ENCODE results near the gene SLC26A1. TPM values are rescaled to one million over a fixed set of nuclear protein-coding genes. Genes with fewer than 3 reads are reported as not detected.

The SLC26A1 gene
- total RNA-seq, 2 experiments from 2014 or later: 0.30 TPM; not detected in 1

GRCh38 chr4:951594-952468 is 41.4 kb downstream of the SLC26A1 start:
- no peak overlapping the region for H3K27ac ChIP-seq (ENCODE audit: low read depth, low read length, poor library complexity, severe bottlenecking)
- CTCF ChIA-PET (ENCODE audit: unreplicated experiment): no interaction called here
- H4K20me1 ChIP-seq (ENCODE audit: insufficient read depth, low read length): no peaks in the 10 kb centered on the region
- no peaks in the 10 kb centered on the region for H3K36me3 ChIP-seq (ENCODE audit: insufficient read depth, low read length)
- H3K9me3 ChIP-seq (ENCODE audit: low read length): no peaks in the 10 kb centered on the region
- no peak overlapping the region for H3K4me3 ChIP-seq (ENCODE audit: low read depth, low read length, poor library complexity, severe bottlenecking)
- TF ChIP-seq EZH2phosphoT487 (IDR thresholded peaks at IDR 0.05; ENCODE audit: borderline replicate concordance, low read depth, low read length): no peak
- TF ChIP-seq, protein P1, sequence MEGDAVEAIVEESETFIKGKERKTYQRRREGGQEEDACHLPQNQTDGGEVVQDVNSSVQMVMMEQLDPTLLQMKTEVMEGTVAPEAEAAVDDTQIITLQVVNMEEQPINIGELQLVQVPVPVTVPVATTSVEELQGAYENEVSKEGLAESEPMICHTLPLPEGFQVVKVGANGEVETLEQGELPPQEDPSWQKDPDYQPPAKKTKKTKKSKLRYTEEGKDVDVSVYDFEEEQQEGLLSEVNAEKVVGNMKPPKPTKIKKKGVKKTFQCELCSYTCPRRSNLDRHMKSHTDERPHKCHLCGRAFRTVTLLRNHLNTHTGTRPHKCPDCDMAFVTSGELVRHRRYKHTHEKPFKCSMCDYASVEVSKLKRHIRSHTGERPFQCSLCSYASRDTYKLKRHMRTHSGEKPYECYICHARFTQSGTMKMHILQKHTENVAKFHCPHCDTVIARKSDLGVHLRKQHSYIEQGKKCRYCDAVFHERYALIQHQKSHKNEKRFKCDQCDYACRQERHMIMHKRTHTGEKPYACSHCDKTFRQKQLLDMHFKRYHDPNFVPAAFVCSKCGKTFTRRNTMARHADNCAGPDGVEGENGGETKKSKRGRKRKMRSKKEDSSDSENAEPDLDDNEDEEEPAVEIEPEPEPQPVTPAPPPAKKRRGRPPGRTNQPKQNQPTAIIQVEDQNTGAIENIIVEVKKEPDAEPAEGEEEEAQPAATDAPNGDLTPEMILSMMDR (conservative IDR thresholded peaks at IDR 0.05; ENCODE audit: low read length): no peak
- H3K4me1 ChIP-seq (ENCODE audit: insufficient read depth, low read length, poor library complexity, severe bottlenecking): no peaks in the 10 kb centered on the region
- no peaks in the 10 kb centered on the region for H3K9me2 ChIP-seq (ENCODE audit: insufficient read depth, low read length)
- intact Hi-C loops (cut with micrococcal nuclease; ENCODE audit: unreplicated experiment): no loop called here
- no TSS peak for BruUV-seq (replicated peaks)
- H3K79me2 ChIP-seq (ENCODE audit: insufficient read depth, low read depth, low read length): no peaks in the 10 kb centered on the region
- no peak overlapping the region for H2AFZ ChIP-seq (ENCODE audit: low read length)
- POLR2A ChIA-PET: no interaction called here
- no peak overlapping the region for H3K4me2 ChIP-seq (ENCODE audit: low read length)
- DNase-seq (ENCODE audit: low spot score): no peak

DNA sequence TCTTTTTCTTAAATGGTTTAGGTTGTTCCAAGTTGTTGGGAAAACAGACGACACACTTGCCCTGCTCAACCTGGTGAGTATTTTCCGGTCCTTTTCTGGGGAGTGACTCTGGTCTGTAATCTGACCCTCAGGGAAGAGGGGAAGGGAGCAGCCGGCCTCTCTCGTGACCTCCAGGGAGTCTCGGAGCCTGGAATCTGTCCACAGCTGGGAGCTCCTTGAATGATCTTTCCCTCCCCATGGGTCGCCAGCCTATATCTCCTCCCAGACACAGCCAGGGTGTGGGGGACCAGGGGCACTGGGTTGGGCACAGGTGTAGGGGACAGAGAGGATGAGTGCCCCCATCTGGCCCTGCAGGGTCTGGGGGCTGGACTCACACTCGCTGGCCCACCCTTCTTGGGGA is 42.0 kb downstream of the SLC26A1 start:
- no TSS peak for BruUV-seq (replicated peaks)
- H3K36me3 ChIP-seq (ENCODE audit: insufficient read depth, low read length): no peaks in the 10 kb centered on the region
- intact Hi-C loops (cut with micrococcal nuclease; ENCODE audit: unreplicated experiment): no loop called here
- no peaks in the 10 kb centered on the region for H3K79me2 ChIP-seq (ENCODE audit: insufficient read depth, low read depth, low read length)
- H3K4me1 ChIP-seq (ENCODE audit: insufficient read depth, low read length, poor library complexity, severe bottlenecking): no peaks in the 10 kb centered on the region
- H3K9me2 ChIP-seq (ENCODE audit: insufficient read depth, low read length): no peaks in the 10 kb centered on the region
- ChIA-PET CTCF (ENCODE audit: unreplicated experiment) (no interaction called here), POLR2A (no interaction called here)
- TF ChIP-seq EZH2phosphoT487 (IDR thresholded peaks at IDR 0.05; ENCODE audit: borderline replicate concordance, low read depth, low read length): no peak
- TF ChIP-seq, protein P1 (conservative IDR thresholded peaks at IDR 0.05; ENCODE audit: low read length): no peak
- no peaks in the 10 kb centered on the region for H3K9me3 ChIP-seq (ENCODE audit: low read length)
- H2AFZ ChIP-seq (ENCODE audit: low read length): no peak overlapping the region
- no peak overlapping the region for H3K4me2 ChIP-seq (ENCODE audit: low read length)
- no peak overlapping the region for H3K27ac ChIP-seq (ENCODE audit: low read depth, low read length, poor library complexity, severe bottlenecking)
- H4K20me1 ChIP-seq (ENCODE audit: insufficient read depth, low read length): no peaks in the 10 kb centered on the region
- DNase-seq (ENCODE audit: low spot score): no peak
- H3K4me3 ChIP-seq (ENCODE audit: low read depth, low read length, poor library complexity, severe bottlenecking): no peak overlapping the region

Measured in OCI-LY7 (cell line).